ENCODE results near the gene DOCK2.
"Not testable (repeated sequence)": the region's sequence is repeated elsewhere in the genome, so short reads cannot be mapped to it uniquely, and the experiment has no call there.

DOCK2 gene

DNA sequence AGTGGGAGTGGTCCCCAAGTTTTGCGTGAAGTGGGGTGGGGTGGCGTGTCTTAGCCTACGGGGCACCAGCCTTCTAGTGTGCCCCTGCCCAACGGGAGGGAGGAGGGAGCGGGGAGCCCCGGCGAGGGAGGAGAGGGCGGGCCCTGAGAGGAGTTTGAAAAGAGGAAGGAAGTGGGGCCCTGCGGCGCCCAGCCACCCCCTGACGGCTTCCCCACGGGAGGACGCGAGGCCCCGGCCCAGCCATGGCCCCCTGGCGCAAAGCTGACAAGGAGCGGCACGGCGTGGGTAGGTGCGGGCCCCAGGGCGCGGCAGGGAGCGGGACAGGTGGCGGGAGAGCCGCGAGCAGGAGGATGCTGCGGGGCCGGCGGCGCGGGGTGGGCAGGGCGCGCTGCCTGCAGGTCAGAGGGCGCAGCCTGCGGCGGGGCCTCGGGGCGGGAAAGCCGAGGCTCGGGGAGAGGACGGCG lies at the start of gene DOCK2:
DOCK2 (plus strand) TSS at position 191 of the 464 bp plus-strand sequence; CDS start at position 243, 52 bp downstream.
- DNase-seq: no peak

GRCh38 chr5:169590602-169591001 lies 46.5 kb upstream of the DOCK2 start:
- DNase-seq: no peak

DNA sequence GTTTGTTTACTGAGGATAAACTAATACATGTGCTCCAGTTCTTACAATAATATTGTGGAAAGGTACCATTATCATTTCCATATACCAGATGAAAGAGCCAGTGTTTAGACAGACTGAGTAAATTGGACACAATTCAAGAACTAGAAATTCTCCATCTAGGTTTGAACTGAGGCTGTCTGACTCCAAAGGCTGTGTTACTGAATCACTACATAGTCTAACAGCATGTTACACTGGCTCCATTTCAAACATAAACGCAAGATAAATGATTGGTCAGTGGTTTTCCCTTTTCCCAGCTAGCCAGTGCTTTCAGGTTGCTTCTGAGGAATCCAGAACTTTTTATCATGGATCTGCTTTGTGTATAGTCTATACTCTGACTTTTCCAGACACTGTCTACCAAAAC lies 45.4 kb upstream of the DOCK2 start:
- no peak for DNase-seq

- DNase-seq: no peak
Measured at GRCh38 chr5:169592937-169593650, 44.0 kb upstream of the DOCK2 start.

DNA sequence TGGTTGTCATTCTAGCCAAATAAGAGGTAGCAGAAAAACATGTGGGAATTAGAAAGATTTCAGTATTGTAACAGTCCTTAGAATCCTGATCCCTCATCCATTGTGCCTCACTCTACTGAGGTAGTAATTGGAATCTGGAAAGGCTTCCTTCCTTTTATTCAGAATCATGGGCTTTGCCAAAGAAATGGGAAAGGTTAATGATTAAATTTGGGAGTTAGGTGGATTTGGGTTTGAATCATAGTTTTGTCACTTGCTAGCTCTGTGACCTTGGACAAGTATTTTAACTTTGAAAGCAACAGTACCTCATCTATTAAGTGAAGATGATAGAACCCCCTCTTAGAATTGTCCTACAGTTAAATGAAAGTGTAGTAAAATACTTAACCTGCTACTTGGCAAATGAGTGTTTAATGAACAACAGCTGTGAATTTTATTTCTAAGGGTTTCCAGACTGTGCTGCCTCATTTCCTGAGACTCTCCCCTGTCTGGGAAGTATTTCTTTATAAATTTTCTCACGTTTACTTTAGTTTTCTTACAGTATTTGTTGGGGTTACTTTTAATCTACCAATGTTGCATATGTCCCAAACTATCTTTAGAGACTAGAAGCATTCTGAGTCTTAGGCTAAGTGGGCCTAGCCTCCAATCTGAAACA lies 41.8 kb upstream of the DOCK2 start:
- DNase-seq: no peak

- no peak for DNase-seq
Measured at GRCh38 chr5:169599451-169599850, 37.6 kb upstream of the DOCK2 start.

DNA sequence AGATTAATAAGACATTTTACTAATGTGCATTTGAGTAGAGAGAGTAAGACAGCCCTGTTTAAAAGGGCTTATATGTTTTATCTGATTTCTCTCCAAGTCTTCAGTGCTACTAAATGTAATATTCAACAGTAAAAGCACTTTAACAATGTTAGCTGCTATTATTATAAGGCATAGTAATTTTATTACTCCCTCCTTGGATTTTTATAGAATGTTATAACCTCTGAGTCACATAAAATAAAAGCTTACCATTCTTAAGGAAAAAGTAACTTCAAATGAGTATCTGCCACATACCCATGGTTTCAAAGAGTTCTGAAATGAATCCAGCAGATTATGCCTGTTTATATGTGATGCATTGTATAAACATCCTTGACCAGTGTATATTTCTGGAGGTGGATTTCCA lies 34.5 kb upstream of the DOCK2 start:
- no peak for DNase-seq

- no peak for DNase-seq
Measured at GRCh38 chr5:169606279-169606678, 30.8 kb upstream of the DOCK2 start.

DNA sequence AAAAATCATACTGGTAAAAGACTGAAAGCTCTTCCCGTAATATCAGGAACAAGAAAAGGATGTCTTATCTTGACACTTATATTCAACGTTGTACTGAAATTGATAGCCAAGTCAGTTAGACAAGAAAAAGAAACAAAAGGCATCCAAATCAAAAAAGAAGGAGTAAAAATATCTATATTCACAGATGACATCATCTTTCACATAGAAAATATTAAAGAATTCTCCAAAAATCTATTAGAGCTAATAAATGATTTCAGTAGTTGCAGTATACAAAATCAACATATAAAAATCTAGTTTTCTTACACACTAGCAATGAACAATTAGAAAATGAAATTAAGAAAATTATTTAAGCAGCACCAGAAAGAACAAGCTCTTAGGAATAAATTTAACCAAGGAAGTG lies 29.2 kb upstream of the DOCK2 start:
- no peak for DNase-seq

DNA sequence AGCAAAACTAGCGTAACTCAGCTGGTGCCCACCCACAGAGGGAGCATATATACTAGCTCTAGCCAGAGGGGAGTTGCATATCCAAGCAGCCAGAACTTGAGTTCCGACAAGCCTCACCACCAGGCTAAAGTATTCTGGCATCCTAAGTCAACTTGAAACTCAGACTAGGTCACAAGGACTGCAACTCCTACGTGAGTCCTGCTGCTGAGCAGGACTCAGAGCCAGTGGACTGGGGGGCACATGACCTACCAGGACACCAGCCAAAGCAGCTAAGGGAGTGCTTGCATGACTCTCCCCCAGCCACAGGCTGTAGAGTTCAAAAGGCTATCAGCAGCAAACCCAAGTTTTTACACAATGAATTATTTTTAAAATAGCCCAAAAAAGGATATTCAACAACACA lies 27.4 kb upstream of the DOCK2 start:
- DNase-seq: no peak

DNA sequence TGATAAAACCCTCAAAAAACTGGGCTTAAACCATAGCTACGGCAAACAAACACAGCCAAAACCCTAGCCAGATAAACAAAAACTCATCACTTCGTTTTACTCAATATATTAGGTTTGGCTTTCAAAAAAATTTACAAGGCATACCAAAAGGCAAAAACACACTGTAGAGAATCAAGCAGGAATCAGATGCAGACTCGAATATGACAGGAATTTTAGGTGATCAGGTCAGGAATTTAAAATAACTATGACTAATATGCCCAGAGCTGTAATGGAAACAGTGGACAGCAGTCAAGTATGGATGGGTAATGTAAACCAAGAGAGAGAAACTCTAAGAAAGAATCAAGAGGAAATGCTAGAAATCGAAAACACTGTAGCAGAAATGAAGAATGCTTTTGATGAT lies 26.5 kb upstream of the DOCK2 start:
- no peak for DNase-seq

DNA sequence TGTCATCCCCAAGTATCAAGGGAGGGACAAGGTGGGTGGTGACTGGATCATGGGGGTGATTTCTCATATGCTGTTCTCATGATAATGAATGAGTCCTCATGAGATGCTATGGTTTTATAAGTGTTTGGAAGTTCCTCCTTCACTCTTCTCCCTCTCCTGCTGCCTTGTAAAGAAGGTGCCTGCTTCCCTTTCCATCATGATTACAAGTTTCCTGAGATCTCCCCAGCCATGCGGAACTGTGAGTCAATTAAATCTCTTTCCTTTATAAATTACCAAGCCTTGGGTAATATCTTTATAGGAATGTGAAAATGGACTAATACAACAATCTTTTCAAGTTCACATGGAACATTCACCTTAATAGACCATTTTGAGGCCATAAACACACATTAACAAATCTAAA lies 21.5 kb upstream of the DOCK2 start:
- DNase-seq: no peak

- not testable (repeated sequence) for DNase-seq
Measured at GRCh38 chr5:169624307-169624706, 12.8 kb upstream of the DOCK2 start.

DNA sequence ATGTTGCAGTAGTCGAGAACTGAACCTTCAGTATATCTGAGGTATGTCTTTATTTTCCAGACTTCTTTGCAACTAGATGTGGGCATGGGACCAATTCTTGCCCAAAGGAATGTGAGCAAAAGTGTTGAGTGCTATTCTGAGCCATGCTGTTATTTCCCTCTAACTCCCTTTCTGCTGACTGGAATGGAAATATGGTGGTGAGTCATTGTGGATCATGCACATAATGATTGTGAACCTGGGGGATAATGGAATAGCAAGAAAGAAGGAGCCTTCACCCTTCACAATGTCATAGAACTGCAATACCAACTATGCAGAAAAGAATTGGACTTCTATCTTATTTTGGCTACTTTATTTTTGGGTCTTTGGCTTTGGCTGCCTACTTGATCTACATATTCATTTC lies 10.3 kb upstream of the DOCK2 start:
- no peak for DNase-seq

DNA sequence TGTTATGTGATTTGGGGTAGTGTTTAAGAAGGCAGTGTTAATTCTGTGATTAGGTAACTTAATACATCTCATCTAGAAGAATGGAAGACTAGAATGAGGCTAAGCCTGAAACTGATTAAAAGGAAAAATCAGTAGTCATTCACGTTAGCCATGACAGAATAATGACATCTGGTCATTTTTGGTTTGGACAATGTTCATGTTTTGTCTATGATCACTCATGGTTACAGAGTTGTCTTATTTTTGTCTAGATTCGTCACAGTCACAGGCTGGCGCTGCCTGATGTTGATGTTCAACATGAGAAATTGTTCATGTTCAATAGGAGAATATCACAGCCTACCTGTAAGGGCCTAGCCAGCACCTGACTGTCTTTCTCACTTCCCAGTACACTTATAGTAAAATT lies 9.5 kb upstream of the DOCK2 start:
- no peak for DNase-seq

DNA sequence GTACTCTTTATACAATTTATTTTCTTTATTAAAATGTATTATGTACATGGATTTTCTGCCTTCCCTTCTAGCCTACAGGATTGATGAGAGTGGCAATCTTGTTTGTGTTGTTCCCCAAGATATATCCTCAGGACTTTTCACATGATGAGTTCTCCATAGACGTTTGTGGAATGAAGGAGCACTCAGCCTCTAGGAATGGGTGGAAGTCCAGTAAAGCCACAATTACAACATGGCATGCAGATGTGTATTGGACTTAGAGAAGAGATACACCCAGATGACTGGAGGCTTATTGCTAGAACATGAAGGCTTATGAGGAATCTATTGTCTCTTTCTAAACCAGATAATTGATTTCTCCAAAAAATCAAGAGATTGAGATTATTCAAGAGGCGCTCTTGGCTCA lies 8.2 kb upstream of the DOCK2 start:
- DNase-seq: no peak

DNA sequence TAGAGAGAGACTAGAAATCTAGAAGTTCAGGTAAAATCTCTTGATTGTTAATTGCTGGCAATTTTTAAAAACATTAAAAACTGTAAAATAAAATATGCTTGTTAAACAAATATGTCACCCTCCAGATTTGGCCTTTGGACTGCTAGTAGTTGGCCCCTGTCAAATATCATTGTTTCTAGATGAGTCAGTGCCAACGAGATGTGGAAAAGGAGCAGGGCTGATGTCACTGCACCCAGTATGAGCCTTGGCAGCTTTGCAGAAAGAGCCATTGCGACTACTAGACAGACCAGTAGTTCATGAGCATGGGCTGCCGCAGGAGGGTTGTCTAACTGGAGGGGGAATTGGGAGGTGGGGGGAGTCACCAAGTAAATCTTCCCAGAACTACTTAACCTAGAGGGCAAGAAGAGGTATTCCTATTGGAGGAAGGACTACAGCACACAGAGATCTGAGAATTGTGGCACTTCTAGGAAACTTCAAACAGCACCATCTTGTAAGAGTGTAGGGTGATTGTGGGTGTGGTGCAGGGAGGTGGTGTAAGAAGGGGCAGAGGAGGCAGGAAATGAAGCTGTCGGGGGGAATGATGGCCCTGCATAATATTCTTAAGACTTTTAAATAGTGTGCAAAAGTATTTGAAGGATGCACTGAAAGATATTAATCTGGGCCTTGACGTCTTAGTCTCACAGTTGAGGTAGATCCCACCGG lies 7.1 kb upstream of the DOCK2 start:
- peak; percentile 61 for DNase-seq

DNA sequence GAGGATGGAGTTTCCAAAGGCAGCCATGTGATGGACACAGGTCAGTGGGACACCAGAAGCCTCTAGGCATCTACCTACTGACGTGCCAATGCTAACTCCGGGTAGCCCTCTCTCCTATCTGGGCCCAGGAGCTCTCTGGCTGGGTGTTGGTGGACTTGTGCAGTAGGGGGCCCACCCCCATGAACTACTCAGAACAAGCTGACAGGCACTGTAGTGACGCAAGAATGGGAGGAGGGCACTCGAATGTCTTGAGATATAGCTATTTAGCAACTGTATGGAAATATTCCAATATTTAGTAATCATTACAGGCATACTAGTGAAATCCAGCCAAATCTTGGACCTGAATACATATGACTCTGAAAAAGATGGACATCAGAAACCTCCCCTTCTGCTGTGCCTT lies 5.7 kb upstream of the DOCK2 start:
- DNase-seq: peak; percentile 15

DNA sequence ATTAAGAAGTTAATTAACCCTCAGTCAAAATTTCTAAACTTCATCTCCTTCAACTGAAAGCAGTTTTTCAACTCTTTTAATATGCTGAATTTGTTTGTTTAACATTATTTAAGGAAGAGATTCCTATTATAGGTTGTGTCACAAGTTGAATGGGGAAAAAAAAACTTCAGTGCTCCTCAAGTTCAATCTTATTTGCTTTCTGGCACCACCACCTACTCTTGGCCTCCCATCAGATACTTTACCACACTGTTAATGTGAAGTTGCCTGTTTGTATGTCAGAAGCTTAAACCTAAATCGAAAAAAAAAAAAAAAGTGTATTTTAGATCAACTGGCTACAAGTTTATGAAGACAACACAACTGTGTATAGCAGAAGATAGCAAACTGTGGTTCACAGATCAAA lies 4.1 kb upstream of the DOCK2 start:
- no peak for DNase-seq

DNA sequence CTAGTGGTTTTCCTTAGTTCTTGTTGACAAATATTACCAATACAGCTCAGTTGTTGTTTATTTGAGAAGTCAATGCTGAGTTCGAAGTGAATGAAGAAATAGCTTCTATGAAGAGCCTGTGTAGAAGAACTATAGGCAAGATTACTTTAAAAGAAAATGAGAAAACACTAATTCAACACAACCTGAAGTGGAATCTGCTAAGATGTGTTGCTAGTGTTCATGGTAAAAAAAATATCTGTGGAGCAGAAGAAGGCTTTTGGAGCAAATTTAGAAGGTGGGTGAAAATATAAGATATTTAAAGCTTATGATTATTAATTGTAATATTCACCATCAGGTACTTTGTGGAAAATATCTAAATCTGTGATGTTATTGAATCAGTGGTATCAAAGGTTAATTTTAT lies 2.5 kb upstream of the DOCK2 start:
- no peak for DNase-seq

GRCh38 chr5:169635936-169636335 lies 1.1 kb upstream of the DOCK2 start:
- DNase-seq: no peak

DNA sequence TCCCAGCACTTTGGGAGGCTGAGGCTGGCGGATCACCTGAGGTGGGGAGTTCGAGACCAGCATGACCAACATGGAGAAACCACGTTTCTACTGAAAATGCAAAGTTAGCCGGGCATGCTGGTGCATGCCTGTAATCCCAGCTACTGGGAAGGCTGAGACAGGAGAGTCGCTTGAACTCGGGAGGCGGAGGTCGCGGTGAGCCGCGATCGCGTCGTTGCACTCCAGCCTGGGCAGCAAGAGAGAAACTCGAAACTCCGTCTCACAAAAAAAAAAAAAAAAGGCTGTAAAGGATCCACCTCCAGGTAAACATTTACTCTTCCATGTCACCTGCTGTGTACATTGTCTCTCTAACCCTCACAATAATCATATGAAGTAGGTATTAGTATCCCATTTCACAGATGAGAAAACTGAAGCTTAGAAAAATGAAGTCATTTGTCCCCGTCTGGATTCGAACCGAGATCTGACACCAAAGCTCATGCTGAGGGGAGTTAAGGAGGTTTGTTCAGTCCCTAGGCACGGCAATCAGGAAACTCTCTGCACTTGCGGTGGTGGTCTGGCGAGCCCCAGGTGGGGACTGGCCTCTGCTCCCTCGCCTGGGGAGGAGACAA lies 494 bp upstream of the DOCK2 start:
- no peak for DNase-seq

DNA sequence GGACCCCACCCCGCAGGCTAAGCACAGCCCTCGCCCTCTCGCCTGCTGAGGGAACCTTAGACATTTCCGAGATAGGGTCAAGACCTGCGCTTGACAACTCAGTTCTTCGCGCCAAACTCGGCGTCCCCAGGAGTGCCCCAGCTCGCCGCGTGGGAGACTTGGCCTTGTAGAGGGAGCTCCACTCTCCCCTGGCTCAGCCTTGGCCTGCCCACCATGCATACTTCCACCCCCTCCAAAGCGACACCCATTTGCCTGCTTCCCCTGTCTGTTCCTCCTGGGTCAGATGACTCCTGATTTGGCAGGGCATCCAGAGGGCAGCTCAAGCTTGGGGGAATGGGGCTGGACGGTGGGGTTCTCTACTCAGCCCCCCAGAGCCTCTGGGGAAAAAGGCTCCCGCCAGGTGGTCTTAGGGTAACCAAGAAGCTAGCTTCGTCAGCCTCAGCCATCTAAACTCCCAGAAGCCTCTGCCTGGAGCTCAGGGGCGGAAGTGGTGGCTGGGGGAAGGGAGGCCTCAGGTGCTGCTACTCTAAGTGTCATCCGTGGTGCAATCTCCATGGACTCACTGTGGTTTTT lies 560 bp downstream of the DOCK2 start:
- no peak for DNase-seq

All from islet precursor cell (in vitro differentiated cells).